Brain microvascular endothelial cell (primary cell): ENCODE data around the gene SPOCD1.
A peak's percentile ranks its signal among the peaks of the same experiment; 100 is the strongest.

Experiments used
- DNase-seq: peaks from one replicate; pipeline ENCODE4 v3.0.0-alpha.2; 2020
- H3K27ac ChIP-seq: fragments of 250-450 bp; sonication (Bioruptor Pico); 2 replicates; pipeline ENCODE4 v1.5.1; 2020; ENCODE audit warnings: mild to moderate bottlenecking, moderate library complexity
- H3K27me3 ChIP-seq: fragments of 250-450 bp; sonication (Bioruptor Pico); replicated peaks from 2 replicates; pipeline ENCODE4 v1.5.1; 2020; ENCODE audit warnings: mild to moderate bottlenecking
- H3K36me3 ChIP-seq: fragments of 250-450 bp; sonication (Bioruptor Pico); replicated peaks from 2 replicates; pipeline ENCODE4 v1.5.1; 2020; ENCODE audit warnings: mild to moderate bottlenecking
- H3K4me3 ChIP-seq: 2 replicates; pipeline ENCODE4 v1.5.1; 2011; ENCODE audit warnings: low read depth, mild to moderate bottlenecking, control low read depth, low read length, moderate library complexity
- in situ Hi-C: cut with HindIII; loops from 2 replicates; pipeline ENCODE4 v1.10.0; 2017; ENCODE audit warnings: low sequenced_read_pairs, low pct_ligation_motif_present
- TF ChIP-seq, protein P1 (sequence below): IDR thresholded peaks from 2 replicates; pipeline ENCODE4 v1.5.1; 2011; ENCODE audit warnings: low read depth, mild to moderate bottlenecking, moderate library complexity, low read length, control low read depth, inconsistent platforms; ENCODE audit errors: missing control alignments

The SPOCD1 gene

DNA sequence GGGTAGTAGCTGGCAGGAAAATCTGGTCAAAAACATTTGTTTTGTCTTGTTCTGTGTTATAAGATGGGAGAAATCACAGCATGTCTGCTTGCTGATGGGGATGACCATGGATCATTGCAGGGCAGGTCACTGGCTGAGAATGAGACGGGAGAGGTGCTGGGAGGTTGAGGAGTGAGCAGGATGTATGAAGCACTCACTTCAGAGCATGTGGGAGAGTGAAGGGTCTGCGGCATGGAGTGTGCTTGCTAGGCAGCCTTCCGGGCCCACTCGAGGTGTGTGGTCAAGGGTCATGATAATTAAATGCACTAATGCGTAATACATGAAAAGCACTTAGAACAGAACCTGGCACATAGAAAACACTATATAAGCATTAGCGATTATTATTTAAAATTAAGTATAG, 42.0 kb upstream of the SPOCD1 start:
- Histone ChIP-seq H3K4me3 (no peak overlapping the region), H3K27ac (no peak overlapping the region), H3K36me3 (no peaks in the 10 kb centered on the region), H3K27me3 (no peaks in the 10 kb centered on the region)
- TF ChIP-seq, protein P1, sequence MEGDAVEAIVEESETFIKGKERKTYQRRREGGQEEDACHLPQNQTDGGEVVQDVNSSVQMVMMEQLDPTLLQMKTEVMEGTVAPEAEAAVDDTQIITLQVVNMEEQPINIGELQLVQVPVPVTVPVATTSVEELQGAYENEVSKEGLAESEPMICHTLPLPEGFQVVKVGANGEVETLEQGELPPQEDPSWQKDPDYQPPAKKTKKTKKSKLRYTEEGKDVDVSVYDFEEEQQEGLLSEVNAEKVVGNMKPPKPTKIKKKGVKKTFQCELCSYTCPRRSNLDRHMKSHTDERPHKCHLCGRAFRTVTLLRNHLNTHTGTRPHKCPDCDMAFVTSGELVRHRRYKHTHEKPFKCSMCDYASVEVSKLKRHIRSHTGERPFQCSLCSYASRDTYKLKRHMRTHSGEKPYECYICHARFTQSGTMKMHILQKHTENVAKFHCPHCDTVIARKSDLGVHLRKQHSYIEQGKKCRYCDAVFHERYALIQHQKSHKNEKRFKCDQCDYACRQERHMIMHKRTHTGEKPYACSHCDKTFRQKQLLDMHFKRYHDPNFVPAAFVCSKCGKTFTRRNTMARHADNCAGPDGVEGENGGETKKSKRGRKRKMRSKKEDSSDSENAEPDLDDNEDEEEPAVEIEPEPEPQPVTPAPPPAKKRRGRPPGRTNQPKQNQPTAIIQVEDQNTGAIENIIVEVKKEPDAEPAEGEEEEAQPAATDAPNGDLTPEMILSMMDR: no peak
- in situ Hi-C loops: no loop called here
- DNase-seq: no peak

DNA sequence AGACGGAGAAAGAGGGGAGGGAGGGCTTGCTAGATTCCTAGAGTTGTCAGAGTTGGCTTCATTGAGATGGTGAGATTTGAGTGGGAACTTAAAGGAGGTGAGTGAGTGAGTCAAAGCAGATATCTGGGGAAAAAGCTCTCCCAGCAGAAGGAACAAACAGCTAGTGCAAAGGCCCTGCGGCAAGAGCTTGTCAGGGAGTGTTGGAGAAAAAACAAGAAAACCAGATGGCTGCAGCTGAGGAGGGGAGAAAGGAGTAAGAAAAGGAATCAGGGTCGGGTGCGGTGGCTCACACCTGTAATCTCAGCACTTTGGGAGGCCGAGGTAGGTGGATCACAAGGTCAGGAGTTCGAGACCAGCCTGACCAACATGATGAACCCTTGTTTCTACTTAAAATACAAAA, 40.3 kb upstream of the SPOCD1 start:
- no peak for DNase-seq
- no peaks in the 10 kb centered on the region for H3K27me3 ChIP-seq
- no peak overlapping the region for H3K27ac ChIP-seq
- in situ Hi-C loops: no loop called here
- no peaks in the 10 kb centered on the region for H3K36me3 ChIP-seq
- no peak overlapping the region for H3K4me3 ChIP-seq
- TF ChIP-seq, protein P1: no peak

DNA sequence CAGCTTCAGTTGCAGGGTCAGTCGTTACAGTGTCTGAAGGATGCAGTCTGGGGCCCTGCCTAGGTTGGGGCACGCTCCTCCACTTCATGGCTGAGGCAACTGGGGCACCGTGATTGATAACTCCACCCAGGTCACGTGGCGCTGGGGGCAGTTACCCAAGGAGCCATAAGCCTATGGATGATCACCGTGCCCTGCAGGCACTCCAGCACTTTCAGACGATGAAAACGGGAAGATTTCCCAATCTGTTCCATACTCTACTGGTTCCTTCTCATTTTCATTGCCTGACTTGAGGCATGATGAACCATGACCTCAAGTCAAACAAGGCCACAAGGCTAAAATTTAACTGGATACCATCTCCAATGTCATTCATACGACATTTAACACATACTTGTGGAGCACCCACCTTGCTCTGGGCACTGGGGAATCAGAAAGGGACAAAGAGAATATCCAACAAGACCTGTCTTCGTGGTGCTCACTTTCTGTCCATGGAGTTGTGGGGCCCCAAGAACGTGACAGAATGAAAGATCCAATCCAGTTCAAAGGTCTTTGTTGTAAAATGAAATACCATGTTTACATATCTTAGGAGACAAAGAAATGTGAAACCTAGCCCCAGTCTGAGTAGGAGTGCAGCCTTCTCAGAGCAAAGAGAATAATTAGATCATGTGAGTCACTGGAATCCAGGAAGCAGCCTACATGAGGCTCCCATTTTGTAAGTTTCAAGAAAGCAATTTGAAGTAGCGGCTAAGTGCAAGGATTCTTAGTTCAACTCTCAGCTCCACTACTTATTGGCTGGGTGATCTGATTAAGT, 39.4 kb upstream of the SPOCD1 start:
- TF ChIP-seq, protein P1: no peak
- no peak overlapping the region for H3K4me3 ChIP-seq

DNA sequence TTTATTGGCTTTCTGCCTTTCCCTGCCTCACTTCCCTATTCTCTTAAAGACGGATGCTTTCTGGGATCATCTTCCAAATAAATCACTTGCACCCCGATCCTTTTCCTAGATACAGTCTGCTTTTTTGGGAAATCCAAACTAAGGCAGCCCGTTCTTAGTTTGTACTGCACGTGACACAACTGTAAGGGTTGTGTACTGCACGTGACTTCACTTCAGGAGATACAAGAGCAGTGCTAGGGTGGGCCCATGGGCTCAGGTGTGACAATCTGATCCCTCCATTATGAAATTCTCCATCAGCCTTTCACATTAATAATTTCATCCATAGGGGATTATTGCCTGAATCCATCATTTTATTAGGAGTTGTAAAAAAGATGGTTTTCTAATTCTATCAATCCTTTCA, 33.8 kb upstream of the SPOCD1 start:
- H3K4me3 ChIP-seq: no peak overlapping the region
- no peak overlapping the region for H3K27ac ChIP-seq
- in situ Hi-C loops: no loop called here
- H3K27me3 ChIP-seq: no peaks in the 10 kb centered on the region
- DNase-seq: no peak
- H3K36me3 ChIP-seq: no peaks in the 10 kb centered on the region
- TF ChIP-seq, protein P1: no peak

More for the DNA sequence above, 39.4 kb upstream of the SPOCD1 start:
- H3K27me3 ChIP-seq: no peaks in the 10 kb centered on the region
- DNase-seq: peak; percentile 34
- H3K27ac ChIP-seq: no peak overlapping the region
- in situ Hi-C loops: no loop called here
- H3K36me3 ChIP-seq: no peaks in the 10 kb centered on the region

DNA sequence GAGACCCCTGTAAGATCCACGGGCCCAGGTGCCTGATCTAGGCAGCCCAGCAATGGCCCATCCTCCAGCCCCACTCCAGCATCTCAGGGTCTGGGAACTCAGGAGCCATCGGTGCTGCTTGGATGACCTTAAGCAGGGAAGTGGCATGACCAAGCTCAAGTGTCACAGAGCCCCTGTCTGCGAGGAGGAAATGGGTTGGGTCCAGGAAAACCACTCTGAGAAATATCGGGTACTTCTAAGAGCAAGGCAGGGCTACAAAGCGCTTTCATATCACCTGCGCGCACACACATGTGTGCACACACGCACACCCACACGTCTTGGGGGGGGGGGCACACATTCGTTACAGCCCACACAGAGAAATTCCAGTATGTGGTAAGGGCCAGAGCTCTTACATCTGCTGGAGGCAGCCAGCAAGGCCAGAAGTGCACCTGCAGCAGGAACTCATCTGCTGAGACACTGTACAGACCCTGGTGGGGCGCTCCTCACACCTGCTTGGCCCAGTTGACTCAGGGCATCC, 32.6 kb upstream of the SPOCD1 start:
- in situ Hi-C loops: no loop called here
- H3K4me3 ChIP-seq: no peak overlapping the region
- no peak overlapping the region for H3K27ac ChIP-seq
- DNase-seq: no peak
- H3K36me3 ChIP-seq: no peaks in the 10 kb centered on the region
- TF ChIP-seq, protein P1: no peak
- H3K27me3 ChIP-seq: no peaks in the 10 kb centered on the region
